ENCODE measurements around the gene CYBA. TPM values are rescaled to one million over a fixed set of nuclear protein-coding genes. Genes with fewer than 3 reads are reported as not detected.
A peak's percentile ranks its signal among the peaks of the same experiment; 100 is the strongest.

Gene CYBA
- total and polyA plus RNA-seq, 2 of the 4 experiments (the other 2 are of a cell fraction): 65.6 to 169 TPM

DNA sequence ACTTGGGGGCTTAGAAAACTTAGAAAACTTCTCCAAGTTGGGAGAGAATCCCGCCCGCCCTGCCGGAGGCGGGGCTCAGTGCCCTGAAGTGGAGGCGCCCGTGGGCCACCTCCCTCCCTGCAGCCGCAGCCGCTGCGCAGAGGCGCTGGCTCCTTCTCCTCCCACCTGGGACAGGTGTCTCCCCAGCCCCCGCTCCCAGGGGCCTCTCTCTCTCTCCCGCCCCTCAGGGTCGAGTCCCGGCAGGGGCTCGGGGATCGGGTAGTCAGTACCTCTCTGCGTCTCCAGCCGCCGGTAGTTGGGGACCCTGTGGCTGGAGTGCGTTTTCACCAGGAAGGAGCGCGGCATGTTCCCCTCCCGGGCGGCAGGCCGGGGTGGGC lies 35.2 kb upstream of the CYBA start (continued):
- TF ChIP-seq, protein P1, sequence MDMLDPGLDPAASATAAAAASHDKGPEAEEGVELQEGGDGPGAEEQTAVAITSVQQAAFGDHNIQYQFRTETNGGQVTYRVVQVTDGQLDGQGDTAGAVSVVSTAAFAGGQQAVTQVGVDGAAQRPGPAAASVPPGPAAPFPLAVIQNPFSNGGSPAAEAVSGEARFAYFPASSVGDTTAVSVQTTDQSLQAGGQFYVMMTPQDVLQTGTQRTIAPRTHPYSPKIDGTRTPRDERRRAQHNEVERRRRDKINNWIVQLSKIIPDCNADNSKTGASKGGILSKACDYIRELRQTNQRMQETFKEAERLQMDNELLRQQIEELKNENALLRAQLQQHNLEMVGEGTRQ (IDR thresholded peaks at IDR 0.05; ENCODE audit: low read depth, low read length): no peak
- TF ChIP-seq RAD21 (IDR thresholded peaks at IDR 0.05; ENCODE audit: low read length): no peak

DNA sequence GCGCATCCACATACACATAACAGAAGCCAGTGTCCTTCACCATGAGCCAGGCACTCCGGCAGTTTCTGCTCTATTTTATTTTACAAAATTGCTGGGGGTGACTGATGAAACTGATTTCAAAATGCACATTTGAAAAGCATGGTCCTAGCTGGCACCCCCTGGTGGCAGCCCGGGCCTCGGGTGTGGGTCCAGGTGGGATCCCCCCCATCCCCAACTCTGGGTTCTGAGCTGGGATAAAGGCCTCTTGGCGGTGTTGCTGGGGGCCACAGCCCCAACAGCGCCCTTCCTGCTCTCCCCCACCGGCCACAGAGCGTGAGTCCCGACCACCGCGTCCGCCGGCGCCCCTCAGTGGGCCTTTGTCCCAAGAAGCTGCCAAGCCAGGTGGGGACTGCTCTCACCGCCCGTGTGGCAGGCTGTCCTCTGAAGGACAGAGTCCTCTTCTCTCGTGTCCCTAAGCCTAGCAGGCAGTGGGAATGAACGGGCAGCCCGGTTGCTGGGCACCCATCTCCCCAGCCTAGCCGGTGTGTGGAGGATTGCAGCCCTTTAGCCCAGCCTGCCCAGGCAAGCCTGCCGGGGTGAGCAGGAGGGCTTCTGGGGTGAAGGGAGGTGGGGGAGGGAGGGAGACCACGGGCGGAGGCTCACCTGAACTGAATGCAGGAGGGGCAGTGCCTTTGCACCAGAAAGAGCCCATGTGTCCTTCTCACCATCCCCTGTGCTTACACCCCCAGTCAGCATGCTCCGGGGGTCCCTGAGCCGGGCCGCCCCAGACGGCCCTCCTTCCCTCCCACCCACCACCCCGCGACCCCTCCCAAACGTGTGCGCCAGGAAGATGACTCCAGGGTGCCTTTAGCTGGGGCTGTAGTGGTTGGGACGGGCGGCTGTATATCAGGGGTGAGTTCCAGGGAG lies 34.6 kb upstream of the CYBA start:
- Histone ChIP-seq H2BK15ac (ENCODE audit: low read depth, low read length) (no peak overlapping the region), H3K23ac (ENCODE audit: low read depth, low read length) (no peak overlapping the region), H2BK5ac (ENCODE audit: low read depth, low read length, poor library complexity, severe bottlenecking) (no peak overlapping the region), H3K79me1 (ENCODE audit: low read depth in 1 of 2, low read length in 2 of 2) (no peaks in the 10 kb centered on the region), H3K9me1 (ENCODE audit: insufficient read depth, low read length) (no peaks in the 10 kb centered on the region), H3K4me1 (ENCODE audit: control insufficient read depth, insufficient read depth, low read length) (peaks cover 7% of the 10 kb centered on the region; the same call in 1 of the 2 replicates), H4K8ac (ENCODE audit: low read depth in 2 of 2, low read length in 2 of 2) (no peak overlapping the region), H3K18ac (ENCODE audit: low read depth, low read length) (no peak overlapping the region), H4K5ac (ENCODE audit: low read depth, low read length) (no peak overlapping the region), H2BK20ac (ENCODE audit: low read depth, low read length) (no peak overlapping the region), H3K9ac (ENCODE audit: low read depth, low read length) (no peak overlapping the region), H3K4me3 (ENCODE audit: insufficient read depth, low read depth, low read length) (no peak overlapping the region), H3K27me3 (ENCODE audit: control insufficient read depth, insufficient read depth, low read length) (peaks cover 32% of the 10 kb centered on the region), H4K91ac (ENCODE audit: insufficient read depth, low read depth, low read length) (no peak overlapping the region), H4K20me1 (ENCODE audit: insufficient read depth, low read length) (peaks cover 7% of the 10 kb centered on the region; the same call in 1 of the 2 replicates), H2AFZ (replicated peaks; ENCODE audit: low read length, poor library complexity) (peak overlapping the region; percentile 86), H3K27ac (ENCODE audit: insufficient read depth, low read length) (no peak overlapping the region), H2AK5ac (ENCODE audit: low read depth, low read length) (peak overlapping the region; percentile 33; the same call in 1 of the 2 replicates), H2AK9ac (replicated peaks; ENCODE audit: low read depth, low read length, poor library complexity) (peak overlapping the region; percentile 68), H3K4me2 (ENCODE audit: low read depth, low read length) (peak overlapping the region; percentile 58), H3K36me3 (ENCODE audit: control insufficient read depth, insufficient read depth, low read length) (no peaks in the 10 kb centered on the region), H2BK120ac (ENCODE audit: low read depth, low read length) (no peak overlapping the region), H3K4ac (ENCODE audit: low read depth, low read length) (no peak overlapping the region), H3K14ac (replicated peaks; ENCODE audit: low read depth, low read length) (no peak overlapping the region), H3K9me3 (ENCODE audit: control insufficient read depth, insufficient read depth, low read length) (no peaks in the 10 kb centered on the region), H3K56ac (ENCODE audit: extremely low read depth, insufficient read depth, low read length) (no peak overlapping the region)
- in situ Hi-C loops (cut with MboI; ENCODE audit: low sequenced_read_pairs) (no loop called here), intact Hi-C loops (cut with micrococcal nuclease) (loop anchor here (1.0 kb wide), 2 partner anchors 16 to 22 kb away; partner anchors contain the start of gene MVD), dilution Hi-C loops (cut with HindIII; ENCODE audit: low sequenced_read_pairs, unreplicated experiment) (no loop called here)
- peak; percentile 50 for ATAC-seq (ENCODE audit: low read depth)
- 38% methylated on average over 2 of the region's 33 CpGs; no CpG with 5 or more reads in 1 of the 2 experiments for WGBS, 2 experiments (ENCODE audit: extremely low coverage in 2 of 2, insufficient read length in 1 of 2)
- POLR2A ChIA-PET (ENCODE audit: unreplicated experiment): no interaction called here
- CTCF ChIA-PET: interaction anchor here (0.6 to 0.9 kb wide), 2 partner anchors 17 to 89 kb away, joined by 3 to 4 read pairs; no protein-coding TSS in a partner anchor
- BruUV-seq (replicated peaks): no TSS peak
- DNase-seq: peak; percentile 67
- TF ChIP-seq RAD21 (IDR thresholded peaks at IDR 0.05; ENCODE audit: low read length) (peak; percentile 46), FOS (IDR thresholded peaks at IDR 0.05; ENCODE audit: low read depth, low read length) (peak; percentile 61; the same call in 1 of the 2 replicates), MAZ (IDR thresholded peaks at IDR 0.05; ENCODE audit: borderline replicate concordance, low read depth, low read length) (no peak; the same call in 1 of the 2 replicates), RCOR1 (IDR thresholded peaks at IDR 0.05; ENCODE audit: insufficient replicate concordance, low read length) (no peak), MAFK (IDR thresholded peaks at IDR 0.05; ENCODE audit: low read depth, low read length) (no peak), SMC3 (IDR thresholded peaks at IDR 0.05; ENCODE audit: low read depth, low read length) (peak; percentile 67), MXI1 (IDR thresholded peaks at IDR 0.05; ENCODE audit: borderline replicate concordance, low read depth, low read length) (no peak; the same call in 1 of the 2 replicates), CHD1 (IDR thresholded peaks at IDR 0.05; ENCODE audit: low read depth, low read length) (no peak), POLR2A (IDR thresholded peaks at IDR 0.05; ENCODE audit: low read depth, low read length) (no peak), NFE2L2 (IDR thresholded peaks at IDR 0.05; ENCODE audit: low read depth, low read length) (no peak), BHLHE40 (IDR thresholded peaks at IDR 0.05; ENCODE audit: low read depth, low read length) (peak; percentile 5; the same call in 1 of the 2 replicates)
- TF ChIP-seq, protein P2, sequence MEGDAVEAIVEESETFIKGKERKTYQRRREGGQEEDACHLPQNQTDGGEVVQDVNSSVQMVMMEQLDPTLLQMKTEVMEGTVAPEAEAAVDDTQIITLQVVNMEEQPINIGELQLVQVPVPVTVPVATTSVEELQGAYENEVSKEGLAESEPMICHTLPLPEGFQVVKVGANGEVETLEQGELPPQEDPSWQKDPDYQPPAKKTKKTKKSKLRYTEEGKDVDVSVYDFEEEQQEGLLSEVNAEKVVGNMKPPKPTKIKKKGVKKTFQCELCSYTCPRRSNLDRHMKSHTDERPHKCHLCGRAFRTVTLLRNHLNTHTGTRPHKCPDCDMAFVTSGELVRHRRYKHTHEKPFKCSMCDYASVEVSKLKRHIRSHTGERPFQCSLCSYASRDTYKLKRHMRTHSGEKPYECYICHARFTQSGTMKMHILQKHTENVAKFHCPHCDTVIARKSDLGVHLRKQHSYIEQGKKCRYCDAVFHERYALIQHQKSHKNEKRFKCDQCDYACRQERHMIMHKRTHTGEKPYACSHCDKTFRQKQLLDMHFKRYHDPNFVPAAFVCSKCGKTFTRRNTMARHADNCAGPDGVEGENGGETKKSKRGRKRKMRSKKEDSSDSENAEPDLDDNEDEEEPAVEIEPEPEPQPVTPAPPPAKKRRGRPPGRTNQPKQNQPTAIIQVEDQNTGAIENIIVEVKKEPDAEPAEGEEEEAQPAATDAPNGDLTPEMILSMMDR (conservative IDR thresholded peaks at IDR 0.05; ENCODE audit: low read depth, low read length): peak; percentile 77

All from IMR-90 (cell line).